DMS153 (cell line): ENCODE measurements around the gene GPR87.

Source experiments
- DNase-seq: peaks from one replicate; lab custom pipeline; 2025; lab: John Stamatoyannopoulos, UW

GPR87 gene

GRCh38 chr3:151315136-151315535 is 1.5 kb downstream of the GPR87 start:
- DNase-seq: no peak

GRCh38 chr3:151314593-151314992 is 2.0 kb downstream of the GPR87 start:
- DNase-seq: no peak

GRCh38 chr3:151314137-151314536 is 2.5 kb downstream of the GPR87 start:
- DNase-seq: no peak

- DNase-seq: no peak
Measured at GRCh38 chr3:151312972-151313371, 3.6 kb downstream of the GPR87 start.

- DNase-seq: no peak
Measured at GRCh38 chr3:151309566-151309965, 7.1 kb downstream of the GPR87 start.

GRCh38 chr3:151307583-151308488 is 8.8 kb downstream of the GPR87 start:
- no peak for DNase-seq

GRCh38 chr3:151307131-151307530 is 9.5 kb downstream of the GPR87 start:
- DNase-seq: no peak

GRCh38 chr3:151306168-151306810 is 10.3 kb downstream of the GPR87 start:
- no peak for DNase-seq

GRCh38 chr3:151305775-151306151 is 10.9 kb downstream of the GPR87 start:
- DNase-seq: no peak

GRCh38 chr3:151305060-151305774 is 11.4 kb downstream of the GPR87 start:
- DNase-seq: no peak

- DNase-seq: no peak
Measured at GRCh38 chr3:151303751-151304150, 12.9 kb downstream of the GPR87 start.

GRCh38 chr3:151301787-151302186 is 14.8 kb downstream of the GPR87 start:
- DNase-seq: no peak

GRCh38 chr3:151300539-151300938 is 16.1 kb downstream of the GPR87 start:
- no peak for DNase-seq

GRCh38 chr3:151299006-151299405 is 17.6 kb downstream of the GPR87 start:
- no peak for DNase-seq

GRCh38 chr3:151297429-151297828 is 19.2 kb downstream of the GPR87 start:
- no peak for DNase-seq

GRCh38 chr3:151296226-151296625 is 20.4 kb downstream of the GPR87 start:
- no peak for DNase-seq

- no peak for DNase-seq
Measured at GRCh38 chr3:151293127-151293526, 23.5 kb downstream of the GPR87 start.

GRCh38 chr3:151290673-151291072 is 25.9 kb downstream of the GPR87 start:
- DNase-seq: no peak

- no peak for DNase-seq
Measured at GRCh38 chr3:151289445-151289844, 27.2 kb downstream of the GPR87 start.

GRCh38 chr3:151285940-151286339 is 30.7 kb downstream of the GPR87 start:
- DNase-seq: no peak

- DNase-seq: no peak
Measured at GRCh38 chr3:151283907-151284461, 32.6 kb downstream of the GPR87 start.

GRCh38 chr3:151283387-151283786 is 33.2 kb downstream of the GPR87 start:
- DNase-seq: no peak
